HEK293 (cell line): ENCODE data around the gene COA5.

Experiments used
- CTCF ChIA-PET: fragments of 350-600 bp; formaldehyde crosslinking; extraction: SDS; loops from one replicate; lab custom pipeline; 2021; ENCODE audit warnings: antibody characterized with exemption; lab: Yijun Ruan, JAX
- POLR2A ChIA-PET: fragments of 300-600 bp; formaldehyde crosslinking; extraction: SDS; loops from one replicate; lab custom pipeline; 2020; ENCODE audit warnings: antibody characterized with exemption, inconsistent platforms; lab: Yijun Ruan, JAX
- H3K27ac ChIP-seq: fragments of 200-500 bp; sonication (Bioruptor generic); 2 replicates; pipeline ENCODE4 v1.5.1; 2014; ENCODE audit warnings: low read depth, low read length, control low read depth, inconsistent platforms; ENCODE audit errors: extremely low read depth
- H3K36me3 ChIP-seq, 2 experiments: fragments of 200-500 bp in 1 of 2; sonication (Bioruptor generic) in 1 of 2; 1 replicate in 1 of 2; 2 replicates in 1 of 2; pipeline ENCODE4 v1.5.1; 2014 to 2017; ENCODE audit warnings: inconsistent platforms in 2 of 2, low read length in 2 of 2; ENCODE audit not compliant: control insufficient read depth in 2 of 2, insufficient read depth in 1 of 2
- H3K4me1 ChIP-seq: fragments of 200-500 bp; sonication (Bioruptor generic); 2 replicates; pipeline ENCODE4 v1.5.1; 2014; ENCODE audit warnings: mild to moderate bottlenecking, low read length, inconsistent platforms; ENCODE audit not compliant: control insufficient read depth, insufficient read depth
- H3K4me3 ChIP-seq: 2 replicates; pipeline ENCODE4 v1.5.1; 2011; ENCODE audit warnings: low read depth, mild to moderate bottlenecking, control low read depth, low read length, moderate library complexity
- H3K9me3 ChIP-seq: fragments of 200-500 bp; sonication (Bioruptor generic); 2 replicates; pipeline ENCODE4 v1.5.1; 2014; ENCODE audit warnings: low read depth, low read length, inconsistent platforms; ENCODE audit not compliant: control insufficient read depth, insufficient read depth
- TRIM28 ChIP-seq: IDR thresholded peaks from 2 replicates; pipeline ENCODE4 v1.6.1; 2011; ENCODE audit warnings: low read length, control low read depth, borderline replicate concordance
- WT1 ChIP-seq: fragments of 450-650 bp; formaldehyde crosslinking; IDR thresholded peaks from 2 replicates; pipeline ENCODE4 v1.5.1; 2016; ENCODE audit warnings: missing biosample characterization, missing genetic modification characterization
- ZBTB7A ChIP-seq: fragments of 450-650 bp; formaldehyde crosslinking; IDR thresholded peaks from 2 replicates; pipeline ENCODE4 v1.5.1; 2016; ENCODE audit warnings: low read depth, missing biosample characterization, missing genetic modification characterization
- ZEB2 ChIP-seq: fragments of 450-650 bp; formaldehyde crosslinking; IDR thresholded peaks from 2 replicates; pipeline ENCODE4 v1.5.1; 2016; ENCODE audit warnings: missing biosample characterization, missing genetic modification characterization
- ZNF146 ChIP-seq: fragments of 450-650 bp; formaldehyde crosslinking; IDR thresholded peaks from 2 replicates; pipeline ENCODE4 v1.5.1; 2016; ENCODE audit warnings: missing biosample characterization, missing genetic modification characterization
- ZNF37A ChIP-seq: fragments of 450-650 bp; IDR thresholded peaks from 2 replicates; pipeline ENCODE4 v1.5.1; 2018; ENCODE audit warnings: missing biosample characterization, missing genetic modification characterization
- ZNF521 ChIP-seq: fragments of 450-650 bp; formaldehyde crosslinking; IDR thresholded peaks from 2 replicates; pipeline ENCODE4 v1.5.1; 2017; ENCODE audit warnings: missing biosample characterization, mild to moderate bottlenecking, missing genetic modification characterization
- ZNF544 ChIP-seq: fragments of 450-650 bp; formaldehyde crosslinking; IDR thresholded peaks from 2 replicates; pipeline ENCODE4 v1.5.0; 2017; ENCODE audit warnings: missing biosample characterization, missing genetic modification characterization
- ZNF701 ChIP-seq: fragments of 450-650 bp; formaldehyde crosslinking; IDR thresholded peaks from 2 replicates; pipeline ENCODE4 v1.5.1; 2016; ENCODE audit warnings: missing biosample characterization, missing genetic modification characterization
- ZNF707 ChIP-seq: fragments of 450-650 bp; formaldehyde crosslinking; IDR thresholded peaks from 2 replicates; pipeline ENCODE4 v1.5.1; 2016; ENCODE audit warnings: missing biosample characterization, missing genetic modification characterization
- ZSCAN30 ChIP-seq: fragments of 450-650 bp; IDR thresholded peaks from 2 replicates; pipeline ENCODE4 v1.5.1; 2018; ENCODE audit warnings: missing biosample characterization, mild to moderate bottlenecking, missing genetic modification characterization, moderate library complexity
- TF ChIP-seq, protein P1 (sequence below): fragments of 450-650 bp; formaldehyde crosslinking; IDR thresholded peaks from 2 replicates; pipeline ENCODE4 v1.5.1; 2017; ENCODE audit warnings: missing biosample characterization, missing genetic modification characterization
- TF ChIP-seq, protein P2 (sequence below): fragments of 450-650 bp; formaldehyde crosslinking; IDR thresholded peaks from 2 replicates; pipeline ENCODE4 v1.5.1; 2016; ENCODE audit warnings: missing biosample characterization, missing genetic modification characterization
- TF ChIP-seq, protein P3 (sequence below): fragments of 450-650 bp; IDR thresholded peaks from 2 replicates; pipeline ENCODE4 v1.5.1; 2018; ENCODE audit warnings: missing biosample characterization, missing genetic modification characterization
- TF ChIP-seq, protein P4 (sequence below): fragments of 450-650 bp; formaldehyde crosslinking; IDR thresholded peaks from 2 replicates; pipeline ENCODE4 v1.5.0; 2017; ENCODE audit warnings: missing biosample characterization, missing genetic modification characterization, borderline replicate concordance
- TF ChIP-seq, protein P5 (sequence below): fragments of 450-650 bp; formaldehyde crosslinking; IDR thresholded peaks from 2 replicates; pipeline ENCODE4; 2016; ENCODE audit warnings: missing biosample characterization, missing genetic modification characterization
- TF ChIP-seq, protein P6 (sequence below): fragments of 450-650 bp; formaldehyde crosslinking; IDR thresholded peaks from 2 replicates; pipeline ENCODE4 v1.5.1; 2016; ENCODE audit warnings: missing biosample characterization, missing genetic modification characterization
- TF ChIP-seq, protein P7 (sequence below): fragments of 450-650 bp; formaldehyde crosslinking; IDR thresholded peaks from 2 replicates; pipeline ENCODE4 v1.5.1; 2016; ENCODE audit warnings: missing biosample characterization, missing genetic modification characterization, borderline replicate concordance
- TF ChIP-seq, protein P8 (sequence below): fragments of 450-650 bp; formaldehyde crosslinking; IDR thresholded peaks from 2 replicates; pipeline ENCODE4 v1.5.1; 2016; ENCODE audit warnings: missing biosample characterization, missing genetic modification characterization

The COA5 gene, protein sequence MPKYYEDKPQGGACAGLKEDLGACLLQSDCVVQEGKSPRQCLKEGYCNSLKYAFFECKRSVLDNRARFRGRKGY

DNA sequence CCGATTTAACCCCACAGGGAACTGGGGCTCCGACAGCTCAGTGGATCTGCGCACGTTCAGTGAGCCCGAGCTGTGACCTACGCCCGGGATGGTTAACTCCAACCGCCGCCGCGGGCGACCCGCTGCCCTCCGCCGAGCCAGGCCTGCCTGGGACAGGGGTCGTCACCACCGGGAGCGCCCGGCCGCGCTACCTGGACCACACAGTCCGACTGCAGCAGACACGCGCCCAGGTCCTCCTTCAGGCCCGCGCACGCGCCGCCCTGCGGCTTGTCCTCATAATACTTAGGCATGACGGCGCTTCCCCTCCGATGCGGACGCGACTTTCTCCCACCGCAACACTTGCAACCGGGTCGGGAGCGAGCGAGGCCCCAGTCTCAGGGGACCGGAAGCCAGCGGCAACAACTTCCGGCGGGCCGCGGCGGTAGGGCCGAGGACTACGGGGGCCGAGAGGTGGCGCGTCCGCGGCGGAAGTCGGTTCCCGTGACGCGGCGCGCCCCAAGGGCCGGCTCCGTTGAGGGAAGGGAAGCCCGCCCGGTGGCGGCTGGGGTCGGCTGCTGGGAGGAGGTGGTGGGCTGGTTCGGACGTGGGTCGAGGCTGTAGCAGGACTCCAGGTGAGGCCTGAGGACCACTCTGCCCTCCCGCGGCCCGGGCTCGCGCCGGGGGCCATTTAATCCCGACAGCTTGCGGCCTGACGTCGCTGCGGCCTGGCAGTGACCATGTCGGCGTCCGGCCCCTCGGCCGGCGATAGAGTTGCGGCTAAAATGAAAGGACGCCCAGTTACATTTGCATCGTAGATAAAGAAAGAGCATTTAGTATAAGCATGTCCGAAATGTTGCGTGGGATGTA, at the start of gene COA5, which contains the start of gene UNC50:
Gene COA5 (minus strand): TSS at position 397 of the 846 bp plus-strand sequence. CDS start 107 bp downstream, at position 290.
Gene UNC50 (plus strand): TSS at position 474 of the 846 bp plus-strand sequence. CDS start 1,171 bp downstream, outside the sequence.
- Histone ChIP-seq H3K9me3 (no peaks in the 10 kb centered on the region), H3K4me1 (peaks cover 15% of the 10 kb centered on the region), H3K27ac (peak within 1 kb of the TSS; percentile 81), H3K36me3 (peaks cover 31 to 45% of the 10 kb centered on the region in 2 experiments), H3K4me3 (peak within 1 kb of the TSS; percentile 75)
- ChIA-PET POLR2A (interaction anchor here (1.0 to 1.5 kb wide), 4 partner anchors 10 to 122 kb away, joined by 3 to 5 read pairs (median 4); no protein-coding TSS in a partner anchor), CTCF (interaction anchor here (0.7 to 0.9 kb wide), 2 partner anchors 41 to 835 kb away, joined by 3 read pairs; no protein-coding TSS in a partner anchor)
- TF ChIP-seq, protein P1, sequence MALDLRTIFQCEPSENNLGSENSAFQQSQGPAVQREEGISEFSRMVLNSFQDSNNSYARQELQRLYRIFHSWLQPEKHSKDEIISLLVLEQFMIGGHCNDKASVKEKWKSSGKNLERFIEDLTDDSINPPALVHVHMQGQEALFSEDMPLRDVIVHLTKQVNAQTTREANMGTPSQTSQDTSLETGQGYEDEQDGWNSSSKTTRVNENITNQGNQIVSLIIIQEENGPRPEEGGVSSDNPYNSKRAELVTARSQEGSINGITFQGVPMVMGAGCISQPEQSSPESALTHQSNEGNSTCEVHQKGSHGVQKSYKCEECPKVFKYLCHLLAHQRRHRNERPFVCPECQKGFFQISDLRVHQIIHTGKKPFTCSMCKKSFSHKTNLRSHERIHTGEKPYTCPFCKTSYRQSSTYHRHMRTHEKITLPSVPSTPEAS, result no peak
- TF ChIP-seq, protein P2, sequence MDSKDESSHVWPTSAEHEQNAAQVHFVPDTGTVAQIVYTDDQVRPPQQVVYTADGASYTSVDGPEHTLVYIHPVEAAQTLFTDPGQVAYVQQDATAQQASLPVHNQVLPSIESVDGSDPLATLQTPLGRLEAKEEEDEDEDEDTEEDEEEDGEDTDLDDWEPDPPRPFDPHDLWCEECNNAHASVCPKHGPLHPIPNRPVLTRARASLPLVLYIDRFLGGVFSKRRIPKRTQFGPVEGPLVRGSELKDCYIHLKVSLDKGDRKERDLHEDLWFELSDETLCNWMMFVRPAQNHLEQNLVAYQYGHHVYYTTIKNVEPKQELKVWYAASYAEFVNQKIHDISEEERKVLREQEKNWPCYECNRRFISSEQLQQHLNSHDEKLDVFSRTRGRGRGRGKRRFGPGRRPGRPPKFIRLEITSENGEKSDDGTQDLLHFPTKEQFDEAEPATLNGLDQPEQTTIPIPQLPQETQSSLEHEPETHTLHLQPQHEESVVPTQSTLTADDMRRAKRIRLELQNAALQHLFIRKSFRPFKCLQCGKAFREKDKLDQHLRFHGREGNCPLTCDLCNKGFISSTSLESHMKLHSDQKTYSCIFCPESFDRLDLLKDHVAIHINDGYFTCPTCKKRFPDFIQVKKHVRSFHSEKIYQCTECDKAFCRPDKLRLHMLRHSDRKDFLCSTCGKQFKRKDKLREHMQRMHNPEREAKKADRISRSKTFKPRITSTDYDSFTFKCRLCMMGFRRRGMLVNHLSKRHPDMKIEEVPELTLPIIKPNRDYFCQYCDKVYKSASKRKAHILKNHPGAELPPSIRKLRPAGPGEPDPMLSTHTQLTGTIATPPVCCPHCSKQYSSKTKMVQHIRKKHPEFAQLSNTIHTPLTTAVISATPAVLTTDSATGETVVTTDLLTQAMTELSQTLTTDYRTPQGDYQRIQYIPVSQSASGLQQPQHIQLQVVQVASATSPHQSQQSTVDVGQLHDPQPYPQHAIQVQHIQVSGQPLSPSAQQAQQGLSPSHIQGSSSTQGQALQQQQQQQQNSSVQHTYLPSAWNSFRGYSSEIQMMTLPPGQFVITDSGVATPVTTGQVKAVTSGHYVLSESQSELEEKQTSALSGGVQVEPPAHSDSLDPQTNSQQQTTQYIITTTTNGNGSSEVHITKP (tag by site-specific recombination), result peak; percentile 59
- TF ChIP-seq, protein P3, sequence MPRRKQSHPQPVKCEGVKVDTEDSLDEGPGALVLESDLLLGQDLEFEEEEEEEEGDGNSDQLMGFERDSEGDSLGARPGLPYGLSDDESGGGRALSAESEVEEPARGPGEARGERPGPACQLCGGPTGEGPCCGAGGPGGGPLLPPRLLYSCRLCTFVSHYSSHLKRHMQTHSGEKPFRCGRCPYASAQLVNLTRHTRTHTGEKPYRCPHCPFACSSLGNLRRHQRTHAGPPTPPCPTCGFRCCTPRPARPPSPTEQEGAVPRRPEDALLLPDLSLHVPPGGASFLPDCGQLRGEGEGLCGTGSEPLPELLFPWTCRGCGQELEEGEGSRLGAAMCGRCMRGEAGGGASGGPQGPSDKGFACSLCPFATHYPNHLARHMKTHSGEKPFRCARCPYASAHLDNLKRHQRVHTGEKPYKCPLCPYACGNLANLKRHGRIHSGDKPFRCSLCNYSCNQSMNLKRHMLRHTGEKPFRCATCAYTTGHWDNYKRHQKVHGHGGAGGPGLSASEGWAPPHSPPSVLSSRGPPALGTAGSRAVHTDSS (tag by site-specific recombination), result no peak
- TF ChIP-seq WT1 (tag by site-specific recombination), result no peak
- TF ChIP-seq ZNF37A, result no peak
- no peak for TF ChIP-seq ZNF701 (tag by site-specific recombination)
- no peak for TF ChIP-seq ZNF521 (tag by site-specific recombination)
- no peak for TF ChIP-seq ZNF146 (tag by site-specific recombination)
- no peak for TF ChIP-seq ZSCAN30 (tag by site-specific recombination)
- TF ChIP-seq, protein P4, sequence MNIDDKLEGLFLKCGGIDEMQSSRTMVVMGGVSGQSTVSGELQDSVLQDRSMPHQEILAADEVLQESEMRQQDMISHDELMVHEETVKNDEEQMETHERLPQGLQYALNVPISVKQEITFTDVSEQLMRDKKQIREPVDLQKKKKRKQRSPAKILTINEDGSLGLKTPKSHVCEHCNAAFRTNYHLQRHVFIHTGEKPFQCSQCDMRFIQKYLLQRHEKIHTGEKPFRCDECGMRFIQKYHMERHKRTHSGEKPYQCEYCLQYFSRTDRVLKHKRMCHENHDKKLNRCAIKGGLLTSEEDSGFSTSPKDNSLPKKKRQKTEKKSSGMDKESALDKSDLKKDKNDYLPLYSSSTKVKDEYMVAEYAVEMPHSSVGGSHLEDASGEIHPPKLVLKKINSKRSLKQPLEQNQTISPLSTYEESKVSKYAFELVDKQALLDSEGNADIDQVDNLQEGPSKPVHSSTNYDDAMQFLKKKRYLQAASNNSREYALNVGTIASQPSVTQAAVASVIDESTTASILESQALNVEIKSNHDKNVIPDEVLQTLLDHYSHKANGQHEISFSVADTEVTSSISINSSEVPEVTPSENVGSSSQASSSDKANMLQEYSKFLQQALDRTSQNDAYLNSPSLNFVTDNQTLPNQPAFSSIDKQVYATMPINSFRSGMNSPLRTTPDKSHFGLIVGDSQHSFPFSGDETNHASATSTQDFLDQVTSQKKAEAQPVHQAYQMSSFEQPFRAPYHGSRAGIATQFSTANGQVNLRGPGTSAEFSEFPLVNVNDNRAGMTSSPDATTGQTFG, result no peak
- TF ChIP-seq ZEB2 (tag by site-specific recombination), result peak; percentile 95
- TF ChIP-seq, protein P5, sequence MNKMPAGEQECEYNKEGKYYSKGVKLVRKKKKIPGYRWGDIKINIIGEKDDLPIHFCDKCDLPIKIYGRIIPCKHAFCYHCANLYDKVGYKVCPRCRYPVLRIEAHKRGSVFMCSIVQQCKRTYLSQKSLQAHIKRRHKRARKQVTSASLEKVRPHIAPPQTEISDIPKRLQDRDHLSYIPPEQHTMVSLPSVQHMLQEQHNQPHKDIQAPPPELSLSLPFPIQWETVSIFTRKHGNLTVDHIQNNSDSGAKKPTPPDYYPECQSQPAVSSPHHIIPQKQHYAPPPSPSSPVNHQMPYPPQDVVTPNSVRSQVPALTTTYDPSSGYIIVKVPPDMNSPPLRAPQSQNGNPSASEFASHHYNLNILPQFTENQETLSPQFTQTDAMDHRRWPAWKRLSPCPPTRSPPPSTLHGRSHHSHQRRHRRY (tag by site-specific recombination), result no peak
- no peak; the same call in 1 of the 2 replicates for TF ChIP-seq TRIM28
- no peak for TF ChIP-seq ZNF707 (tag by site-specific recombination)
- TF ChIP-seq ZNF544 (tag by site-specific recombination), result no peak
- TF ChIP-seq, protein P6, sequence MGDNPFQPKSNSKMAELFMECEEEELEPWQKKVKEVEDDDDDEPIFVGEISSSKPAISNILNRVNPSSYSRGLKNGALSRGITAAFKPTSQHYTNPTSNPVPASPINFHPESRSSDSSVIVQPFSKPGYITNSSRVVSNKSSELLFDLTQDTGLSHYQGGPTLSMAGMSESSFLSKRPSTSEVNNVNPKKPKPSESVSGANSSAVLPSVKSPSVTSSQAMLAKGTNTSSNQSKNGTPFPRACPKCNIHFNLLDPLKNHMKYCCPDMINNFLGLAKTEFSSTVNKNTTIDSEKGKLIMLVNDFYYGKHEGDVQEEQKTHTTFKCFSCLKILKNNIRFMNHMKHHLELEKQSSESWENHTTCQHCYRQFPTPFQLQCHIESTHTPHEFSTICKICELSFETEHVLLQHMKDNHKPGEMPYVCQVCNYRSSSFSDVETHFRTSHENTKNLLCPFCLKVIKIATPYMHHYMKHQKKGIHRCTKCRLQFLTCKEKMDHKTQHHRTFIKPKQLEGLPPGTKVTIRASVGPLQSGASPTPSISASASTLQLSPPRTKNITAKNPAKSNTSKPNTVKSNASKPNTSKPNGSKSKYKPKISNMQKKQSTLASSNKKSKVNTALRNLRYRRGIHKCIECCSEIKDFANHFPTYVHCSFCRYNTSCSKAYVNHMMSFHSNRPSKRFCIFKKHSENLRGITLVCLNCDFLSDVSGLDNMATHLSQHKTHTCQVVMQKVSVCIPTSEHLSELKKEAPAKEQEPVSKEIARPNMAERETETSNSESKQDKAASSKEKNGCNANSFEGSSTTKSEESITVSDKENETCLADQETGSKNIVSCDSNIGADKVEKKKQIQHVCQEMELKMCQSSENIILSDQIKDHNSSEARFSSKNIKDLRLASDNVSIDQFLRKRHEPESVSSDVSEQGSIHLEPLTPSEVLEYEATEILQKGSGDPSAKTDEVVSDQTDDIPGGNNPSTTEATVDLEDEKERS (tag by site-specific recombination), result no peak
- TF ChIP-seq, protein P7, sequence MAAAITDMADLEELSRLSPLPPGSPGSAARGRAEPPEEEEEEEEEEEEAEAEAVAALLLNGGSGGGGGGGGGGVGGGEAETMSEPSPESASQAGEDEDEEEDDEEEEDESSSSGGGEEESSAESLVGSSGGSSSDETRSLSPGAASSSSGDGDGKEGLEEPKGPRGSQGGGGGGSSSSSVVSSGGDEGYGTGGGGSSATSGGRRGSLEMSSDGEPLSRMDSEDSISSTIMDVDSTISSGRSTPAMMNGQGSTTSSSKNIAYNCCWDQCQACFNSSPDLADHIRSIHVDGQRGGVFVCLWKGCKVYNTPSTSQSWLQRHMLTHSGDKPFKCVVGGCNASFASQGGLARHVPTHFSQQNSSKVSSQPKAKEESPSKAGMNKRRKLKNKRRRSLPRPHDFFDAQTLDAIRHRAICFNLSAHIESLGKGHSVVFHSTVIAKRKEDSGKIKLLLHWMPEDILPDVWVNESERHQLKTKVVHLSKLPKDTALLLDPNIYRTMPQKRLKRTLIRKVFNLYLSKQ (tag by site-specific recombination), result no peak
- TF ChIP-seq ZBTB7A (tag by site-specific recombination), result no peak
- TF ChIP-seq, protein P8, sequence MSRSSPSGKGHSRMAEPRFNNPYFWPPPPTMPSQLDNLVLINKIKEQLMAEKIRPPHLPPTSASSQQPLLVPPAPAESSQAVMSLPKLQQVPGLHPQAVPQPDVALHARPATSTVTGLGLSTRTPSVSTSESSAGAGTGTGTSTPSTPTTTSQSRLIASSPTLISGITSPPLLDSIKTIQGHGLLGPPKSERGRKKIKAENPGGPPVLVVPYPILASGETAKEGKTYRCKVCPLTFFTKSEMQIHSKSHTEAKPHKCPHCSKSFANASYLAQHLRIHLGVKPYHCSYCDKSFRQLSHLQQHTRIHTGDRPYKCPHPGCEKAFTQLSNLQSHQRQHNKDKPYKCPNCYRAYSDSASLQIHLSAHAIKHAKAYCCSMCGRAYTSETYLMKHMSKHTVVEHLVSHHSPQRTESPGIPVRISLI (tag by site-specific recombination), result no peak
